GM12801 (cell line): Measurements from ENCODE around the gene MAPK12.

Experiments
- TF ChIP-seq, protein P1 (sequence below): IDR thresholded peaks from one replicate; pipeline ENCODE4 v1.5.1; 2011; ENCODE audit warnings: control low read depth; ENCODE audit not compliant: insufficient read length; ENCODE audit errors: extremely low read depth

MAPK12 gene

GRCh38 chr22:50253046-50253915 lies 8.2 kb downstream of the MAPK12 start:
- TF ChIP-seq, protein P1, sequence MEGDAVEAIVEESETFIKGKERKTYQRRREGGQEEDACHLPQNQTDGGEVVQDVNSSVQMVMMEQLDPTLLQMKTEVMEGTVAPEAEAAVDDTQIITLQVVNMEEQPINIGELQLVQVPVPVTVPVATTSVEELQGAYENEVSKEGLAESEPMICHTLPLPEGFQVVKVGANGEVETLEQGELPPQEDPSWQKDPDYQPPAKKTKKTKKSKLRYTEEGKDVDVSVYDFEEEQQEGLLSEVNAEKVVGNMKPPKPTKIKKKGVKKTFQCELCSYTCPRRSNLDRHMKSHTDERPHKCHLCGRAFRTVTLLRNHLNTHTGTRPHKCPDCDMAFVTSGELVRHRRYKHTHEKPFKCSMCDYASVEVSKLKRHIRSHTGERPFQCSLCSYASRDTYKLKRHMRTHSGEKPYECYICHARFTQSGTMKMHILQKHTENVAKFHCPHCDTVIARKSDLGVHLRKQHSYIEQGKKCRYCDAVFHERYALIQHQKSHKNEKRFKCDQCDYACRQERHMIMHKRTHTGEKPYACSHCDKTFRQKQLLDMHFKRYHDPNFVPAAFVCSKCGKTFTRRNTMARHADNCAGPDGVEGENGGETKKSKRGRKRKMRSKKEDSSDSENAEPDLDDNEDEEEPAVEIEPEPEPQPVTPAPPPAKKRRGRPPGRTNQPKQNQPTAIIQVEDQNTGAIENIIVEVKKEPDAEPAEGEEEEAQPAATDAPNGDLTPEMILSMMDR, result no peak

GRCh38 chr22:50252082-50253045 lies 9.1 kb downstream of the MAPK12 start:
- TF ChIP-seq, protein P1, result no peak

- TF ChIP-seq, protein P1, result no peak
These were observed 9.9 kb downstream of the MAPK12 start for GRCh38 chr22:50251477-50252081.

DNA sequence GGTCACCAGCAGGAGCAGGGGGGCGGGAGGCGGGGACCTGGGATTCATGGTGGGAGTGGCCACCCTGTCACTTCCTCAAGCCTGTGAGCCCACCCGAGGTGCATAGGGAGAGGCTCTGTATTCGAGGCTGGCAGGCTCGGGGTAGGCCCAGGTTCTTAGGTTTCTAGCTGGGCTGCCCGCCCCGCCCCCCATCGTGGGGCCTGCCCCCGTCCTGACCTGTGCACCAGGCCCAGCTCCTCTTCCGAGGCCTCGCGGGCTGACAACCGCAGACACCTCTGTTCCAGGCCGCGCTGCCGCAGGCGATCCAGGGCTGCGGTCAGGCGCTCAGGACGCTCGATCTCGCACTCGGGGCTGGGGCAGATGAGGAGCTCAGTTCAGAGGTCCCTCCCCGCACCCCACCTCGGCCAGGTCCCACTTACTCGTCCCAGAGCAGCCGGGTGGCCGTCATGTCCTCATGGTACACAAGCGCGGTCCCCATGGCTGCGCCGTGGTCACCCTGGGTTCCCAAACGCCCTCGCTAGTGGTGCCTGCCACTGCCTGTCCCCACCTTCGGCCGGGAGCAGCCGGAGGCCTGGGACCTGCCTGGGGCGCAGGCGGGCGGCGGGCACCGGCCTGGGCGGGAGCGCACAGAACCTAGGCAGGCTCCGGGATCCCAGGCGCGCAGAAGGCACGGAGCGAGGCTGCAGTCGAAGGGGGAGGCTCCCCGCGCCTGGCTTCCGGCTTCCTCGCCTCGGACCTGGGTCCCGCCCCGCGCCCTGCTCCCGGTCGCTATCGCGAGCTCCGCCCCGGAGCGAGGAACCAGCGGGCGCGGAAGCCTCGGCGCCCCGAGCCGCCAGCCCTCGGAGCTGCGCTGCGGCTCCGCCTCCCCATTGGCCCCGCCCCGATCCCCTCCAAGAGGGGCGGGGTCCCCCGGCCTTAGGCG lies 10.7 kb downstream of the MAPK12 start, which contains the start of gene HDAC10:
Gene HDAC10, minus strand, starts transcription at position 711 of the 922 bp plus-strand sequence. Its CDS starts 233 bp downstream, at position 478.
- TF ChIP-seq, protein P1, result no peak

DNA sequence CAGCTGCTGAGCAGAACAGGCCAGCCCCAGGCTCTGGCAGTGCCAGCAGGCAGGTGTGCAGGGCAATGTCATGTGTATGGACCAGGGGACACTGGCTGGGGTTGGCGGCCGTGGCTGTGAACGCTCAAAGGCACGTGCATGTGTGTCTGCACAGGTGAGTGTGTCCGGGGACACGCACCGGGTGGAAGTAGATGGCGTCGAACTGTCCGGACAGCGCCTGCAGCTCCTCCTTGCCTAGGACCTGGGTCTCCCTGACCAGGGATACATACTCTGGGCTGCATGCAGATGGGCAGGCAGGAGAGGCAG lies 11.3 kb downstream of the MAPK12 start:
- TF ChIP-seq, protein P1, result no peak

DNA sequence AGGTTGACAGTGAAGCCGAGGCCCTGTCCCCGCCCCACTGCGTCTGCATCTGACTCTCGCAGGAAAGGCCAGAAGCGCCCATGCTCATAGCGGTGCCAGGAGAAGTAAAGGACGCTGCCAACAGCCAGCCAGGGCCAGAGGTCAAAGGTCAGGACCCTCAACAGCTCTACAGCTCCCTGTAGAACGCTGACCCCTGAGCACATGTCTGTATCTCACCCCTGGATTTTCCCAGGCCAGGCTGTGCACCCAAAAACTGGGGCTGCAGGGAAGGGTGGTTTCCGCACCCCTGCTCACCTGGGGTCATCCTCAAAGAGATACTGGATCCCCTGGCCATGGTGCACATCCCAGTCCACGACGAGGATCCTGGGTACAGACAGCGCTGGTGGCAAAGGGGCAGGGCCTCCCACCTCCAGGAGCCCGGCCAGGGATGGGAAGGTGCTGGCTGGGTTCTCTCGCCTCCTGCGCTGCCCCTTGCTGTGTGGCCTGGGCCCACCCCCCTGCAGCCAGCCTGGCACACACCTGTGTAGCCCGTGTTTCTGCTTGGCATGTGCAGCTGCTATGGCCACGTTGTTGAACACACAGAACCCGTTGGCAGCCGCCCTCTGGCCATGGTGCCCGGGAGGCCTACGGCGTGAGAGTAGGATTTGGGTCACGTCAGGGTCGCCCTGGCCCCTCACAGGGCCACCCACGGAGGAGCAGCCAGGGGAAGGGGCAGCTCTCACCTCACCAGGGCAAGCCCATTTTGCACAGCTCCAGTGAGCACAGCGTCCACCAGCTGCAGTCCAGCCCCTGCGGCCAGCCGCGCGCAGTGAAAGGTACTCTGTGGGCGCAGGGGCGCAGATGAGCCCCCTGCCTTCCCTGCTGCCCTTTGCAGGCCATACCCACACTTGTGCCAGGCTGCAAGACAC lies 11.9 kb downstream of the MAPK12 start:
- TF ChIP-seq, protein P1, result no peak
